Hepatic stellate cell (primary cell): ENCODE results near the gene CC2D2A.

Source experiments
- DNase-seq: peaks from one replicate; pipeline ENCODE4 v3.0.0; 2011; ENCODE audit warnings: low spot score

Gene CC2D2A

DNA sequence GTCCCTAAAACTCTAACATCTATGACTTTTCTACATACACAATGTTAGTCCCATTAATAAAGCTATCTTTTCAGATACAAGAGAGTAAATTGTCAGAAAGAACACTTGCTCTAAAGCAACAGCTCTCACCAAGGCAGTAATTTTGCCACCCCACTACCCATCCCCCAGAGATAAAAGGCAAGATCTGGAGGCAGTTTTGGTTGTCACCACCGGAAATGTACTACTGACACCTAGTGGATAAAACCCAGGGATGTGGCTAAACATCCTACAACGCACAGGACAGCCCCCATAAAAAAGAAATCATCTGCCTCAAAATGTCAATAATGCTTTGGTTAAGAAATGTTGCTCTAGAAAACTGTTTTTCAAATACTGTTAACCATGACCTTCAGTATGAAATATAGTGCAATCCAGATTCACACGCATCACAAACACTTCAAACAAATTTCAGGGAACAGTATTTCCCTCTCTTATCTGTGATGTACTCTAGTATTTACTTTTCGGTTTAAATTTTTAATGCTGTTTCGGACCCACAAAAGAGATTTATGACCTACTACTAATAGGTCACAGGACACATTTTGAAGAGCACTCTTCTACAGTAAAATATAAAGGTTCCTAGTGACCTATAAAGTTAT is 180.3 kb downstream of the CC2D2A start:
- DNase-seq: no peak
